Neural cell (in vitro differentiated cells): ENCODE data around the gene STUB1.

Source experiments
- EP300 ChIP-seq: fragments of 450-650 bp; conservative IDR thresholded peaks from 2 replicates; pipeline ENCODE4 v1.6.1; 2014; ENCODE audit warnings: antibody characterized with exemption, mild to moderate bottlenecking, moderate library complexity; ENCODE audit not compliant: poor library complexity, severe bottlenecking
- EZH2 ChIP-seq: fragments of 200-600, 300-800 bp; shearing (Covaris generic), sonication (generic); IDR thresholded peaks from 2 replicates; pipeline ENCODE4 v1.6.1; 2014; ENCODE audit warnings: antibody characterized with exemption, low read length, borderline replicate concordance, mild to moderate bottlenecking; ENCODE audit not compliant: insufficient read depth, poor library complexity, severe bottlenecking
- MXI1 ChIP-seq: fragments of 450-650 bp; conservative IDR thresholded peaks from 2 replicates; pipeline ENCODE4 v1.6.1; 2014; ENCODE audit warnings: antibody characterized with exemption, mild to moderate bottlenecking; ENCODE audit not compliant: poor library complexity, severe bottlenecking
- POLR2AphosphoS5 ChIP-seq: IDR thresholded peaks from 2 replicates; pipeline ENCODE4 v1.6.1; 2012
- RAD21 ChIP-seq: fragments of 450-650 bp; conservative IDR thresholded peaks from 2 replicates; pipeline ENCODE4 v1.6.1; 2014; ENCODE audit warnings: antibody characterized with exemption, mild to moderate bottlenecking, moderate library complexity
- TAF1 ChIP-seq: IDR thresholded peaks from 2 replicates; pipeline ENCODE4 v1.6.1; 2012; ENCODE audit warnings: low read depth
- TF ChIP-seq, protein P1 (sequence below): fragments of 450-650 bp; IDR thresholded peaks from 2 replicates; pipeline ENCODE4 v1.5.1; 2014; ENCODE audit warnings: antibody characterized with exemption, mild to moderate bottlenecking, moderate library complexity; ENCODE audit not compliant: poor library complexity, severe bottlenecking
- TF ChIP-seq, protein P2 (sequence below): IDR thresholded peaks from 2 replicates; pipeline ENCODE4 v1.6.1; 2012; ENCODE audit warnings: borderline replicate concordance

DNA sequence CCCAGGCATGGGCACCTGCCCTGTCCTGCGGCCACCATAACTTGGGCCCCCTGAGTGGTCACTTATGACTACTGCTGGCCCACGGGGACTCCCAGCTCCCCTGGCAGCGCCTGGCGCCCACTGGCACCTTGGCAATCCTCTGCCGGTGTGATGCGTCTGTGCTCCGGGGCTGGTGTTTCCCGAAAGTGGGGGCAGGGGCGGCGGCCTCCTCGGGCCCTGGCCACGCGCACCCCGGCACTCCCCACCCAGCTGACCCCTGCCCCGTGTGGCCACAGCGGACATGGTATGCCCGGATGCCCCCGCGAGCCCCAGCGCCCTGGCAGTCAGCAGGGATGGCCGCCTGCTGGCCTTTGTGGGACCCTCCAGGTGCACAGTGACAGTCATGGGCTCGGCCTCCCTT is 22.7 kb upstream of the STUB1 start:
- TF ChIP-seq, protein P1, sequence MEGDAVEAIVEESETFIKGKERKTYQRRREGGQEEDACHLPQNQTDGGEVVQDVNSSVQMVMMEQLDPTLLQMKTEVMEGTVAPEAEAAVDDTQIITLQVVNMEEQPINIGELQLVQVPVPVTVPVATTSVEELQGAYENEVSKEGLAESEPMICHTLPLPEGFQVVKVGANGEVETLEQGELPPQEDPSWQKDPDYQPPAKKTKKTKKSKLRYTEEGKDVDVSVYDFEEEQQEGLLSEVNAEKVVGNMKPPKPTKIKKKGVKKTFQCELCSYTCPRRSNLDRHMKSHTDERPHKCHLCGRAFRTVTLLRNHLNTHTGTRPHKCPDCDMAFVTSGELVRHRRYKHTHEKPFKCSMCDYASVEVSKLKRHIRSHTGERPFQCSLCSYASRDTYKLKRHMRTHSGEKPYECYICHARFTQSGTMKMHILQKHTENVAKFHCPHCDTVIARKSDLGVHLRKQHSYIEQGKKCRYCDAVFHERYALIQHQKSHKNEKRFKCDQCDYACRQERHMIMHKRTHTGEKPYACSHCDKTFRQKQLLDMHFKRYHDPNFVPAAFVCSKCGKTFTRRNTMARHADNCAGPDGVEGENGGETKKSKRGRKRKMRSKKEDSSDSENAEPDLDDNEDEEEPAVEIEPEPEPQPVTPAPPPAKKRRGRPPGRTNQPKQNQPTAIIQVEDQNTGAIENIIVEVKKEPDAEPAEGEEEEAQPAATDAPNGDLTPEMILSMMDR, result no peak
- TF ChIP-seq, protein P2, sequence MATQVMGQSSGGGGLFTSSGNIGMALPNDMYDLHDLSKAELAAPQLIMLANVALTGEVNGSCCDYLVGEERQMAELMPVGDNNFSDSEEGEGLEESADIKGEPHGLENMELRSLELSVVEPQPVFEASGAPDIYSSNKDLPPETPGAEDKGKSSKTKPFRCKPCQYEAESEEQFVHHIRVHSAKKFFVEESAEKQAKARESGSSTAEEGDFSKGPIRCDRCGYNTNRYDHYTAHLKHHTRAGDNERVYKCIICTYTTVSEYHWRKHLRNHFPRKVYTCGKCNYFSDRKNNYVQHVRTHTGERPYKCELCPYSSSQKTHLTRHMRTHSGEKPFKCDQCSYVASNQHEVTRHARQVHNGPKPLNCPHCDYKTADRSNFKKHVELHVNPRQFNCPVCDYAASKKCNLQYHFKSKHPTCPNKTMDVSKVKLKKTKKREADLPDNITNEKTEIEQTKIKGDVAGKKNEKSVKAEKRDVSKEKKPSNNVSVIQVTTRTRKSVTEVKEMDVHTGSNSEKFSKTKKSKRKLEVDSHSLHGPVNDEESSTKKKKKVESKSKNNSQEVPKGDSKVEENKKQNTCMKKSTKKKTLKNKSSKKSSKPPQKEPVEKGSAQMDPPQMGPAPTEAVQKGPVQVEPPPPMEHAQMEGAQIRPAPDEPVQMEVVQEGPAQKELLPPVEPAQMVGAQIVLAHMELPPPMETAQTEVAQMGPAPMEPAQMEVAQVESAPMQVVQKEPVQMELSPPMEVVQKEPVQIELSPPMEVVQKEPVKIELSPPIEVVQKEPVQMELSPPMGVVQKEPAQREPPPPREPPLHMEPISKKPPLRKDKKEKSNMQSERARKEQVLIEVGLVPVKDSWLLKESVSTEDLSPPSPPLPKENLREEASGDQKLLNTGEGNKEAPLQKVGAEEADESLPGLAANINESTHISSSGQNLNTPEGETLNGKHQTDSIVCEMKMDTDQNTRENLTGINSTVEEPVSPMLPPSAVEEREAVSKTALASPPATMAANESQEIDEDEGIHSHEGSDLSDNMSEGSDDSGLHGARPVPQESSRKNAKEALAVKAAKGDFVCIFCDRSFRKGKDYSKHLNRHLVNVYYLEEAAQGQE, result no peak
- no peak for TF ChIP-seq TAF1
- TF ChIP-seq EZH2, result no peak
- no peak for TF ChIP-seq MXI1
- no peak for TF ChIP-seq RAD21
- TF ChIP-seq EP300, result no peak
- no peak for TF ChIP-seq POLR2AphosphoS5
